ENCODE results near the gene ACOT7.
"Not testable (repeated sequence)": the region's sequence is repeated elsewhere in the genome, so short reads cannot be mapped to it uniquely, and the experiment has no call there.

ACOT7 gene

GRCh38 chr1:6233376-6233775 lies 160.2 kb downstream of the ACOT7 start:
- no peak for DNase-seq (ENCODE audit: low spot score)

- DNase-seq (ENCODE audit: low spot score) = no peak
Observed at GRCh38 chr1:6225651-6226050, 167.9 kb downstream of the ACOT7 start.

- DNase-seq (ENCODE audit: low spot score) = no peak
Observed at GRCh38 chr1:6224718-6225117, 168.8 kb downstream of the ACOT7 start.

GRCh38 chr1:6223617-6224016 lies 169.9 kb downstream of the ACOT7 start:
- DNase-seq (ENCODE audit: low spot score) = no peak

- DNase-seq (ENCODE audit: low spot score) = no peak
Observed at GRCh38 chr1:6222636-6223035, 170.9 kb downstream of the ACOT7 start.

- no peak for DNase-seq (ENCODE audit: low spot score)
Observed at GRCh38 chr1:6221210-6221784, 172.3 kb downstream of the ACOT7 start.

GRCh38 chr1:6220236-6220635 lies 173.3 kb downstream of the ACOT7 start:
- no peak for DNase-seq (ENCODE audit: low spot score)

GRCh38 chr1:6219641-6220040 lies 173.9 kb downstream of the ACOT7 start:
- not testable (repeated sequence) for DNase-seq (ENCODE audit: low spot score)

- no peak for DNase-seq (ENCODE audit: low spot score)
Observed at GRCh38 chr1:6218375-6219164, 175.0 kb downstream of the ACOT7 start.

All from globus pallidus (tissue), 1 donor.